HK-2 (cell line): ENCODE data around the gene SLX4IP.

Source experiments
- DNase-seq: peaks from one replicate; pipeline ENCODE4 v3.0.0-alpha.2; 2018; ENCODE audit not compliant: unreplicated experiment

SLX4IP gene

DNA sequence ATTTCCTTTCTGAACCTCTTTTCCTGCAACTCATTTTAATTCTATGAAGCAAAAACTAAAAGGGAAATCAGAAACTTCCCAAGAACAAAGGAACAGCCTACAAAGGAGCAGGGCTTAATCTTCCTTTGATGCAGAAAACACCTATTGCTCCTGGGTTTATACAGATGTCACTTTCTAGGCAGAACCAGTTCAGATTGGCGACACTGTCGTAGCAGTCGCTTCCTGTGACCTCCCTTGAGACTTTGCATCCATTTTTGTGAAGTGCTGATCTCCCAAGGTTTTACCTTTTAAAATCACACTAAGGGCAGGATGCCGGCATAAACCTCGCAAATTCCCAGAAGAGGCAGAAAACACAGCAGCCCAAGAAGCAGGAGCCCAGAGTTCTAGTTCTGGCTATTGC lies 198.6 kb downstream of the SLX4IP start:
- DNase-seq: no peak

GRCh38 chr20:10634211-10634610 lies 199.1 kb downstream of the SLX4IP start:
- DNase-seq: peak; percentile 10

DNA sequence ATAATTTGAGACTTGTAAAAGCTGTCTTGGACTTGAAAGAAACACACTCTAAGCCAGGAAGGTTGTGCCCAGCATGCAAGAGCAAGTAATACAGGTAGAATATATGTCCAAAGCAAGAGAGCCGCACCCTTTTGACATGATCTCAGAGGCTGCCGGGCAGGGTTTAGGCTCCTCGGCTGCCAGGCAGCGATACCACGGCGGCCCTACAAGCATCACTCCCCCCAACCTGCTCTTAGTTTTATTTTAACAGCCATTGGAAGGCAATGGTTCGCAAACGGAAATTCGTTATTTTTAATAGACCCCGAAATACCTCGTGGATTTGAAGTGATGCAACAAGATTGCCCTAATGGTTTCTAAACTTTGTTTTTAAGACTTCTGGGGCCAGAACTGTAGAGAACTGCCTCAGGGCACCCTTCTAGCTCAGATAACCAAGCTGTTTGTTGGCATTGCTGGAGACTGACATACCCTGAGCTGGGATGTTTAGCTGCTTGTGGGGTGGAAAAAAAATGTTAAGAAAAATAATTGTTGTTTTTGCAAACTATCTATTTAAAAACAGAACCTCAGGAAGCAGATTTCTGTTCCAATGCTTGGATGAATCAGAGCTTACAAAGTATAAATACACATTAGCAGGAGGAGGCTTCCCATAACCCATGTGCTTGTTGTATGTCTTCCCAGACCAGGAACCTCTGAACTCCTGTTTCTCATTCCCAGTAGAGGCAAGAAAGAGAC lies 199.7 kb downstream of the SLX4IP start:
- peak; percentile 17 for DNase-seq

- peak; percentile 8 for DNase-seq
Measured at GRCh38 chr20:10635476-10636208, 200.5 kb downstream of the SLX4IP start.

GRCh38 chr20:10636326-10636818 lies 201.3 kb downstream of the SLX4IP start:
- DNase-seq: peak; percentile 42

DNA sequence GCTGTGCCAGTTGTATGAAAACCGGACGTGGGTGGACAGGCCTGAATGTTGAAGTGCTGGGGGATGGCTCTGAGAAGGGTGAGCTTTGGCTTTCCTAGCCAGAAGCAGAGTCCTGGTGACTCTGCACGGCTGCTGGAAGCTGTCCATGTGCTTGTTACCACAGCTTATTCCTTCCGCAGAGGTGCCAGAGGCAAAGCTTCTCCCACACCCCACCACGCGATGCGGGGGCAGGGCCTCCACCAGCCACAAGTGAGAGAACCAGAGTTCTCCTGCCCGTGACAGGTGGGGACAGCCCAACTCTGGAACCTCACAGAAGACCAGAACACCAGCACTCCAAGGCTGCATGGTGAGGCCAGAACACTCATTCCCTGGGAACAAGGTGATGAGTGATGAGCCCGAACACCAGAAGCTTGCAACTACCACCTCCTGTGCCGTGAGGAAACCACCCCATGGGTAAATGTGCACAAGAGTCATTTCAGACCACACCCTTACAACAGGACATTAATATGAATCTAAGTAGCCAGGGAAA lies 202.0 kb downstream of the SLX4IP start:
- DNase-seq: peak; percentile 42

DNA sequence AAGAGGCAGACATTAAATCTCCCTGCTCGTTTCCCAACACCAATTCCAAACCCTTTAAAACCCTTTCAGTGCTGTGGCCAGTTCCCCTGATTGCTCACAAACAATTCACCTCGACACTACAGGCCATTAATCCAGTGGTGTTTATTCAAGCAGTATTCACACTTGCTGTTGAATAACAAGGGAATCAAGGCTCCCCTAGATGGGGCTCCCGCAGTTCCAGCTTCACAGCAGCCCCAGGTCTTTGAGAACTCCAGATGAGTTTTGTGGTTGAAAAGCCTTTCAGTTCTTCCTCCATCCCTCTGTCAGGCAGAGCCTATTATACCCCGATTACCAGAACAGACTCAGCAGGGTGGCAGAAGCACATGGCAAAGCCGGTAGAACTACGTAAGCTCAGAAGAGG lies 202.5 kb downstream of the SLX4IP start:
- peak; percentile 10 for DNase-seq

DNA sequence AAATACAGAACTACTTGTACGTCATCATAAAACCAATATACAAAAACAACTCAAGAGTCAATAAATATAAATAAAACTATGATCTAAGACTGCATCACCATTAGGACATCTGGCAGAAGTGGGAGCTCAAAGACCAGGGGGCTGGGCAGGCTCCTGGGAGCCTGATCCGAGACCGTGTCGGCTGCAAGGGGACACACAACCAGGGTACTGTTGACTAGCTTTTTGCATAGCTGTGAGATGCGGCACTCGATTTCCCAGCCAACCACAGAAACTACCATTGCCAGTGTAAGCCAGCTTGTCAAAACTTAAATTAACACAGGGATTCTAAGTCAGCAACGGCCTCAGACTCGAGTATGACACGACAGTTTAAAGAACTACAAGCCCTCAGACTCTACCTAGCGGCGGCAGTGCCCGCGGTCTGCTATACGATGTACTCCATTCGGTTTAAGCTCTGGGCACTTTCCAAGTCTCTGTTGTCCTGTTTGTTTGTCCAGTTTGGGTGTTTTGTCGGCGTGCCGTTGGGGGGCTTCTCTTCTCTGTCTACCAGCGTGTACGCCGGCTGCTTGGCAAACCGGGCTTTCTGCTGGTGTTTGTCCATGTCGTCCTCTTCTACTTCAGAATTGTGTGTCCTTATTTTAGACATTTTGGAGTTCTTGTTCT lies 204.1 kb downstream of the SLX4IP start:
- peak; percentile 11 for DNase-seq

DNA sequence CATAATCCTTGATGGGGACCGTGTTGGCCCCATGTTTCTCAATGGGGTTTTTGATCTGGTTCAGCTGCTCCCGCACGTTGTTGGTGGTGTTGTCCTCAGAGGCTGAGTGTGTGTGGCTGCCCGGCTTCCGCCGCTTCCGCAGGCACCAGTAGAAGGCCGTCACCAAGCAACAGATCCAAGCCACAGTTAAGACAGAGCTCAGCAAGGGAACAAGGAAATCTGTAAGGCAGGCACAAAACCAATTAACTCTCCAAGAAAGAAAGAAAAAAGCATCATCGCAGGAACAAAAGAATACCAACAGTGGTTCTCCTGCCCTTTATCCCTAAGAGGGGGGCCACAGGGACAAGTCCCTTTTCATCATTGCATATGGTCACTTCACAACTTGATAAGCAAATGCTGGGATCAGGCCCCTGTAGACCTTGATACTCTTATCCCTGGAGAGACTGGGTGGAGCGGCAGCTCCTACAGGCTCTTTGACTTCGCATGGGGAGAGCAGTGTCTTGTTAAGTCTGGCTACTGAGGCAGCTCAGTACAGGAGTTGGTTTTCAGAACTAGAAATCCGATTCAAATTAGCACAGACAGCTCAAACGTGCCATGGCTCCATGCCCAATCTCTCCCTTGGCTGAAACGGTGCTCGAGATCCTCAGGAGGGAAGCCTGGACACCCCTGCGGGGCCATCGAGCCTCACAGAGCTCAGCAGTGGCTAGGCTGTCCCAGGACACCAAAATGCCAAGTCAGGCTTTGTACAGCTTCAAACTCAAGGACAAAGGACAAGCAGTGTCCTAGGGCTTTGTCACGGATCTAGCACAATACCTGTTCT lies 204.8 kb downstream of the SLX4IP start:
- peak; percentile 14 for DNase-seq

- no peak for DNase-seq
Measured at GRCh38 chr20:10640897-10641296, 205.8 kb downstream of the SLX4IP start.

DNA sequence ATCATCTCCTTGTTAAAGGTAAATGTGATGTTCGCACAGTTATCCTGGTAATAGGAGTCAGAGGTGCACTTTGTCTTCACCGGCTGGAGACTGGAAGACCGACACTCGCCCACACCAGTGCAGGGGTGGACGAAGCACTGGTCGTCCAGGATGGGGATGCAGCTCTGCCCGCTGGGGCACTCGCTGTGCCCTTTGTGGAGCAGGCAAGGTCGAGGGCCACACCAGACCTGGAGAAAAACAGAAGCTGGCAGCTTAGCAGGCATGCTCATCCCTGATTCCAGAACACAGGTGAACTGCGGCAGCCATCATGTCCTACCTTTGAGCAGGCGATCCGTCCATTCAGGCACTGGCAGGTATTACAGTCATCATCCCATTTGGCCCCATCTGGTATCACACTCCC lies 206.4 kb downstream of the SLX4IP start:
- peak; percentile 8 for DNase-seq

DNA sequence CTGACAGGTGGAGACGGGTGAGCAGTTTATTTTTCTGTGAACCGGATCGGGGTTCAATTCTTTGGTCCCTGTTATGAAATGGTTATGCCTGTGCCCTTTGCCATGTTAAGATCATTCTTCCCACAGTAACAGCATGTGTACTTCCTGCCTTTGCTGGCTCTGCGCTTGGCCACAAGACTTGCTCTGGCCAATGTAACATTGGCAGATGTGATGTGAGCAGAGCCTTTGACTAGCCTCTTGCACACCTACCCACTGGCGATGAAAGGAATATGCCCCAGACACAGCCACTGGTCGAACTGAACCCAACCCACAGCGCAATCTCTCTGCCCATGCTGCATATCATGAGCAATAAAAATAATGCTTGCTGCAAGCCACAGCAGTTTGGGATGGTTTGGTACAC lies 206.8 kb downstream of the SLX4IP start:
- DNase-seq: peak; percentile 5

DNA sequence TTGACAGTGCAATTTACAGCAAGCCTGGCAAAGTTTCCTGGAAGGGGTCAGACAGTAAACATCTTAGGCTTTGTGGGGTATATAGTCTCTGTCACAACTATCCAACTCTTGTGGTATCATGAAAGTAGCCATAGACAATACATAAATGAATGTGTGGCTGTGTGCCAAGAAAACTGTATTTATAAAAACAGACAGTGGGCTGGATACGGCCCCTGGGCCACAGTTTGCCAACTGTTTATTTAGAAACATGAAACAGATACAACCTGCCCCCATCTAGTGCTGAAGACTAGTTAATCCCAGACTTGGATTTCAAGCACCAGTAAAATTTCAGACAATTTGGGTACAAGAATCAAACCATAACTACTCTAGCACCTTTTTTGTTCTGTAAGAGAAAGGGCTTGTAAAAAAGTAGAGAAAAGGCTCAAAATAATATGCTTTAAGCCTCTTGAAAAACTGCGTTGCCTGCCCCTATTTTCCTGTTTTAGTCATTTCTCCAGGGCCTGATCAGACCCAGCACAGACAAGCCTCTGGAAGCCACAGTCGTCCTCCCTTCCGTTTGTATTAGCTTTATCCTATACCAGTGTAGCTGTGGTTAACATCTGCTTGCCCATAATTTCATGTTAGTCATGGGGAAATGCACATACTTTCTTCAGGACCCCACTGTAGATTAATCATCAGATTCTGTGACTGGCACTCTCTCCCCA lies 207.9 kb downstream of the SLX4IP start:
- DNase-seq: no peak

DNA sequence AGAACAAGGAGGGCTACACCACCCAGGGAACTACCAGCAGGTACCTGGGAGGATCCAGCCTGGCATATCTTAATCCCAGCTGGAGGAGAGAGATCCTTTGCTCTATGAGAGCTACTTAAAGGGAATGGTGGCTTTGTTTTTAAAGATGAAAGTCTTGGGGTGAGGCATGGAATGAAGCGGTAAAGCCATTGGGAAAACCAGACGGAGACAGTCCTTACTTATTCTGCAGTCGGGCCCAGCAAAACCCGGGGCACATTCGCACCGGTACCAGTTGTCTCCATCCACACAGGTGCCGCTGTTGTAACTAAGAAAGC lies 208.4 kb downstream of the SLX4IP start:
- DNase-seq: peak; percentile 17

DNA sequence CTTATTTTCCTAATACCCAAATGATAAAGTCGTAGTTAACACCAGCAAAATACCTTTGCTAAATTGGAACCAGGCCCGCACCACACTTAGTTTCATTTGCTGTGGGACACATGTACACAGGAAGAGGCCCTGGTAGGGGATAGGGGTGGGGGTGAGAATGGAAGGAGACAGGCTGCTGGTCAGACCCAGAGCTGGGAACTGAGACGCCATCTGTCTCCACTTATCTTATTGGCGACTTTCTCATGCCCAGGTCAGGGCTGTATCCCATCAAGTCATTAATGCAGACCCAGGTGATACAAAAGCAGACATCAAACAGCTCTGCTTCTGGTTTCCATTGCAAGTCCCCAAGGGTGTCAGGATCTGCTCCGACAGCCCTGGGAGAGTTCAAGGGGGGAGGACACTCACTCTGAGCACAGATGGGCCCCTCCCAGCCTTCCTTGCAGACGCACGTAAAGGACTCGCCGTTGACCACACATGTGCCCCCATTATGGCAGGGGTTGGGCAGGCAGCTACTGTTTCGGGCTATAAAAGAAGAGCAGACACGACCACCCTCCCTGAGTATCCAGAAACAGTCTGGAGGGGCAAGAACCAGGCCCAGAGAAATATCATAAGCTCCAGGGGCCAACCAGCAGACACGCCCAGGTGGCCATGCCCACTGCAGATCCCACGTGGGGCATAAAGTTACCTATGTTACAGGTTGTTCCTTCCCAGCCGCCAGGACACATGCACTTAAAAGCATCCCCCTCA lies 209.5 kb downstream of the SLX4IP start:
- DNase-seq: no peak

GRCh38 chr20:10645205-10645570 lies 210.1 kb downstream of the SLX4IP start:
- DNase-seq: no peak

- DNase-seq: no peak
Measured at GRCh38 chr20:10646006-10646405, 210.9 kb downstream of the SLX4IP start.

DNA sequence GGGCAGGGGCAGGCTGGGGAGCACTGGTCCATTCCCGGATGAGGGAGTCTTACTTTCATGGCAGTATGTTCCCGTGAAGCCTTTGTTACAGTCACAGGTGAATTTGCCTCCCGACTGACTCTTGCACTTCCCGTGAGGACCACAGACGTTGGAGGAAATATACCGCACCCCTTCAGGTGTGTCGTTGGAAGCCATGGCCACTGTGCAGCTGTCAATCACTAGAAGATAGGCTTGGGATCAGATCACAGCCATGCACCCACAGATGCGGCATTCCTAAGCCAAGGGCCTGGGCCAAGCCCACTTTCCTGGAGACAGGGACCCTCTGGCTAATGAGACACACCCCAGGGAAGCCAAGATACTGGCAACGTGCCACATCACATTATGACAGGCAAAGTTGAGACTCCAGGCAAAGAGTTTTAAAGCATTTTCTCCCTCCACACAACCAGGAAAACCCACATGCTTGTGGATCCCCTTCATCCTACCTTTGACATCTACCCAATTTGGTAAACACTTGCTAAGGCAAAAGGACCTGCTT lies 211.8 kb downstream of the SLX4IP start:
- peak; percentile 13 for DNase-seq

DNA sequence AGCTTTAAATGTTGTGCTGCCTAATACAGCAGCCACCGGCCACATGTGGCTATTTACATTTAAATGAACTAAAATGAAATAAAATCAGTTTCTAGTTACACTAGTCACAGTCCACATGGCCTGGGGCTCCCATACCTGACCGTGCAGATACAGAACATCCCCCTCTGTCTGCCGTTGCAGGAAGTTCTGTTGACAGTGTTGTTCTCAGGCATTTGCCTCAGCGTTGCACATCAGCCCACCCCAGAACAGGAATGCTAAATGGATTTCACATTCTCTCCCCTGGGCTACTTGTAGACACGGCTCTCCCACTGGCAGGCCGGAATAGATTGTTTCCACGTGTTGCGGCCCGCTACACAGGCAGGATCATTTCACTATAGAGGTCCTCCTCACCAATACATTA lies 212.4 kb downstream of the SLX4IP start:
- DNase-seq: peak; percentile 10

- DNase-seq: no peak
Measured at GRCh38 chr20:10647909-10648308, 212.8 kb downstream of the SLX4IP start.
